ENCODE data around the gene EGFR.

DNA sequence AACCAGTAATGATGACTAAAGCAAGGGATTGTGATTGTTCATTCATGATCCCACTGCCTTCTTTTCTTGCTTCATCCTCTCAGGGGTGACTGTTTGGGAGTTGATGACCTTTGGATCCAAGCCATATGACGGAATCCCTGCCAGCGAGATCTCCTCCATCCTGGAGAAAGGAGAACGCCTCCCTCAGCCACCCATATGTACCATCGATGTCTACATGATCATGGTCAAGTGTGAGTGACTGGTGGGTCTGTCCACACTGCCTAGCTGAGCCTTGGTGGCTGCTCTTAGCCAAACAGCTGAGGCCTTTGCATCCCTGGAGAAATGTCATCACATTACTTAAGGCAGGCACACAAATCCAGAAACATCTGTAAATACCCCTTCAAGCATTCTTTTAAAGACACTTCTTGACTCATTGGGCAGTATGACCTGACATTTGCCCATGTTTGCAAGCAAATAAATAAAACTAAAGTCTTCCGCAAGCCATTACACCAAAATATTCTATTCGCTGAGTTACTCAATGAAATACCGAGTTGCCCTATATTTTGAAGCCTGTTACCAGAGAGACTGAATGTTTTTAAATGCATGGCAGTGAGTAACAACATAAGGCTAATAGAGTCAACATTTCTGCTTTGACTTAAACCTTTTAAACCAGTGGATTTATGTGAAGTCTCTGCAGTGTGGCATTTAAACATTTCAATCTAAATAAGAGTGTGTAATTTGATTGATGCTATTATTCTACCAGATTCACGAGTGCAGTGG is 180.0 kb downstream of the EGFR start:
- TF ChIP-seq, protein P1, sequence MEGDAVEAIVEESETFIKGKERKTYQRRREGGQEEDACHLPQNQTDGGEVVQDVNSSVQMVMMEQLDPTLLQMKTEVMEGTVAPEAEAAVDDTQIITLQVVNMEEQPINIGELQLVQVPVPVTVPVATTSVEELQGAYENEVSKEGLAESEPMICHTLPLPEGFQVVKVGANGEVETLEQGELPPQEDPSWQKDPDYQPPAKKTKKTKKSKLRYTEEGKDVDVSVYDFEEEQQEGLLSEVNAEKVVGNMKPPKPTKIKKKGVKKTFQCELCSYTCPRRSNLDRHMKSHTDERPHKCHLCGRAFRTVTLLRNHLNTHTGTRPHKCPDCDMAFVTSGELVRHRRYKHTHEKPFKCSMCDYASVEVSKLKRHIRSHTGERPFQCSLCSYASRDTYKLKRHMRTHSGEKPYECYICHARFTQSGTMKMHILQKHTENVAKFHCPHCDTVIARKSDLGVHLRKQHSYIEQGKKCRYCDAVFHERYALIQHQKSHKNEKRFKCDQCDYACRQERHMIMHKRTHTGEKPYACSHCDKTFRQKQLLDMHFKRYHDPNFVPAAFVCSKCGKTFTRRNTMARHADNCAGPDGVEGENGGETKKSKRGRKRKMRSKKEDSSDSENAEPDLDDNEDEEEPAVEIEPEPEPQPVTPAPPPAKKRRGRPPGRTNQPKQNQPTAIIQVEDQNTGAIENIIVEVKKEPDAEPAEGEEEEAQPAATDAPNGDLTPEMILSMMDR (IDR thresholded peaks at IDR 0.05; ENCODE audit: low read length) = no peak
- no peak for TF ChIP-seq EZH2 (IDR thresholded peaks at IDR 0.05; ENCODE audit: borderline replicate concordance, low read length)

Data from OCI-LY1 (cell line).